Measurements from ENCODE around the gene ANKRD28. TPM values are rescaled to one million over a fixed set of nuclear protein-coding genes. Genes with fewer than 3 reads are reported as not detected.

ANKRD28 gene
- total and polyA plus RNA-seq, 2 of the 4 experiments (the other 2 are of a cell fraction): 52.6 to 211 TPM

GRCh38 chr3:15638891-15639262 lies 158.9 kb downstream of the ANKRD28 start:
- no peak overlapping the region for H3K27ac ChIP-seq (ENCODE audit: insufficient read depth, low read length)
- H3K9ac ChIP-seq (ENCODE audit: low read depth, low read length): no peak overlapping the region
- DNase-seq (no peak), ATAC-seq (ENCODE audit: low read depth) (no peak)
- no TSS peak for BruUV-seq (replicated peaks)
- no peaks in the 10 kb centered on the region for H3K36me3 ChIP-seq (ENCODE audit: control insufficient read depth, insufficient read depth, low read length)
- dilution Hi-C loops (cut with HindIII; ENCODE audit: low sequenced_read_pairs, unreplicated experiment): no loop called here
- no peak overlapping the region for H2AFZ ChIP-seq (replicated peaks; ENCODE audit: low read length, poor library complexity)
- H3K56ac ChIP-seq (ENCODE audit: extremely low read depth, insufficient read depth, low read length): no peak overlapping the region
- H4K20me1 ChIP-seq (ENCODE audit: insufficient read depth, low read length): no peaks in the 10 kb centered on the region
- H4K91ac ChIP-seq (ENCODE audit: insufficient read depth, low read depth, low read length): peak overlapping the region; percentile 20; the same call in 1 of the 2 replicates
- intact Hi-C loops (cut with micrococcal nuclease): loop anchor here (10.0 kb wide), 1 partner anchor 606 kb away; no protein-coding TSS in a partner anchor
- no peak overlapping the region for H2AK9ac ChIP-seq (replicated peaks; ENCODE audit: low read depth, low read length, poor library complexity)
- no peak overlapping the region for H4K5ac ChIP-seq (ENCODE audit: low read depth, low read length)
- H3K14ac ChIP-seq (replicated peaks; ENCODE audit: low read depth, low read length): 0 out of 2 replicates have a peak overlapping the region, but pooled peaks have one; percentile 46
- peak overlapping the region; percentile 37; the same call in 1 of the 2 replicates for H2BK120ac ChIP-seq (ENCODE audit: low read depth, low read length)
- TF ChIP-seq USF2 (IDR thresholded peaks at IDR 0.05; ENCODE audit: low read depth, low read length) (no peak), FOS (IDR thresholded peaks at IDR 0.05; ENCODE audit: low read depth, low read length) (no peak), POLR2A (IDR thresholded peaks at IDR 0.05; ENCODE audit: low read depth, low read length) (no peak), MAFK (IDR thresholded peaks at IDR 0.05; ENCODE audit: low read depth, low read length) (no peak), ELK1 (IDR thresholded peaks at IDR 0.05; ENCODE audit: borderline replicate concordance, low read depth, low read length) (no peak), CEBPB (IDR thresholded peaks at IDR 0.05; ENCODE audit: low read depth, low read length) (no peak), SMC3 (IDR thresholded peaks at IDR 0.05; ENCODE audit: low read depth, low read length) (no peak), BHLHE40 (IDR thresholded peaks at IDR 0.05; ENCODE audit: low read depth, low read length) (no peak), RCOR1 (IDR thresholded peaks at IDR 0.05; ENCODE audit: insufficient replicate concordance, low read length) (no peak), MXI1 (IDR thresholded peaks at IDR 0.05; ENCODE audit: borderline replicate concordance, low read depth, low read length) (no peak), NFE2L2 (IDR thresholded peaks at IDR 0.05; ENCODE audit: low read depth, low read length) (no peak), RFX5 (IDR thresholded peaks at IDR 0.05; ENCODE audit: low read depth, low read length) (no peak), RAD21 (IDR thresholded peaks at IDR 0.05; ENCODE audit: low read length) (no peak), CTCF (conservative IDR thresholded peaks at IDR 0.05; ENCODE audit: low read depth, low read length) (no peak), CHD1 (IDR thresholded peaks at IDR 0.05; ENCODE audit: low read depth, low read length) (no peak), MAZ (IDR thresholded peaks at IDR 0.05; ENCODE audit: borderline replicate concordance, low read depth, low read length) (no peak)
- H3K18ac ChIP-seq (ENCODE audit: low read depth, low read length): no peak overlapping the region
- ChIA-PET POLR2A (ENCODE audit: unreplicated experiment) (no interaction called here), CTCF (no interaction called here)
- peak overlapping the region; percentile 46; the same call in 1 of the 2 replicates for H3K4ac ChIP-seq (ENCODE audit: low read depth, low read length)
- no peaks in the 10 kb centered on the region for H3K27me3 ChIP-seq (ENCODE audit: control insufficient read depth, insufficient read depth, low read length)
- H3K9me1 ChIP-seq (ENCODE audit: insufficient read depth, low read length): peaks cover 15% of the 10 kb centered on the region
- WGBS, 2 experiments (ENCODE audit: extremely low coverage in 2 of 2, insufficient read length in 1 of 2): no CpG with 5 or more reads among the region's 1 CpG
- H3K79me1 ChIP-seq (ENCODE audit: low read depth in 1 of 2, low read length in 2 of 2): peaks cover 6 to 24% of the 10 kb centered on the region in 2 experiments; a peak in 3 of 4 replicates
- H3K4me2 ChIP-seq (ENCODE audit: low read depth, low read length): no peak overlapping the region
- peaks cover 21% of the 10 kb centered on the region for H3K4me1 ChIP-seq (ENCODE audit: control insufficient read depth, insufficient read depth, low read length)
- in situ Hi-C loops (cut with MboI; ENCODE audit: low sequenced_read_pairs): loop anchor here (25.0 kb wide), 2 partner anchors 423 to 598 kb away; no protein-coding TSS in a partner anchor
- peak overlapping the region; percentile 25 for H2BK5ac ChIP-seq (ENCODE audit: low read depth, low read length, poor library complexity, severe bottlenecking)
- peak overlapping the region; percentile 51; the same call in 1 of the 2 replicates for H2BK20ac ChIP-seq (ENCODE audit: low read depth, low read length)
- no peak overlapping the region; the same call in 1 of the 2 replicates for H2AK5ac ChIP-seq (ENCODE audit: low read depth, low read length)
- H4K8ac ChIP-seq (ENCODE audit: low read depth in 2 of 2, low read length in 2 of 2): no peak overlapping the region; a peak in 1 of 4 replicates
- no peak overlapping the region for H3K4me3 ChIP-seq (ENCODE audit: insufficient read depth, low read depth, low read length)
- H2BK15ac ChIP-seq (ENCODE audit: low read depth, low read length): peak overlapping the region; percentile 62; the same call in 2 of the 3 replicates
- H3K9me3 ChIP-seq (ENCODE audit: control insufficient read depth, insufficient read depth, low read length): no peaks in the 10 kb centered on the region
- no peak overlapping the region for H3K23ac ChIP-seq (ENCODE audit: low read depth, low read length)

Data from IMR-90 (cell line).